Effector CD4-positive, alpha-beta T cell (primary cell): ENCODE data around the gene OR5B2. TPM values are rescaled to one million over a fixed set of nuclear protein-coding genes. Genes with fewer than 3 reads are reported as not detected.
"Not testable (repeated sequence)": the region's sequence is repeated elsewhere in the genome, so short reads cannot be mapped to it uniquely, and the experiment has no call there.

Experiments
- DNase-seq: peaks from one replicate; pipeline ENCODE4 v3.0.0-alpha.2; 2020
- total RNA-seq: gene quantifications from one replicate; lab custom pipeline; 2026; lab: John Stamatoyannopoulos, UW

The OR5B2 gene
- total RNA-seq, result not detected

GRCh38 chr11:58428021-58428420 is at the start of gene OR5B2:
Gene OR5B2, minus strand, starts transcription at chr11:58428121. Its CDS starts 4,860 bp downstream, at chr11:58423261.
- no peak for DNase-seq

- DNase-seq, result no peak
These were observed 44.0 kb upstream of the OR5B2 start for GRCh38 chr11:58471892-58472291.

GRCh38 chr11:58466293-58466692 is 38.4 kb upstream of the OR5B2 start:
- no peak for DNase-seq

GRCh38 chr11:58465690-58466089 is 37.8 kb upstream of the OR5B2 start:
- no peak for DNase-seq

- DNase-seq, result no peak
These were observed 23.7 kb upstream of the OR5B2 start for GRCh38 chr11:58451585-58451984.

- no peak for DNase-seq
These were observed 18.4 kb upstream of the OR5B2 start for GRCh38 chr11:58446294-58446693.

- no peak for DNase-seq
These were observed 16.4 kb upstream of the OR5B2 start for GRCh38 chr11:58444300-58444699.

- no peak for DNase-seq
These were observed 14.2 kb upstream of the OR5B2 start, which contains the start of gene OR5B12 for GRCh38 chr11:58442136-58442535. Gene OR5B12, minus strand, starts transcription at chr11:58442236. Its CDS starts 2,085 bp downstream, at chr11:58440151.

- DNase-seq, result no peak
These were observed 10.6 kb upstream of the OR5B2 start for GRCh38 chr11:58438486-58438885.

GRCh38 chr11:58434217-58434616 is 6.3 kb upstream of the OR5B2 start:
- DNase-seq, result no peak

GRCh38 chr11:58433638-58434203 is 5.8 kb upstream of the OR5B2 start:
- no peak for DNase-seq

GRCh38 chr11:58429273-58429672 is 1.4 kb upstream of the OR5B2 start:
- no peak for DNase-seq

- DNase-seq, result no peak
These were observed 21.1 kb downstream of the OR5B2 start, which contains the start of gene OR5B3 for GRCh38 chr11:58406774-58407173. Gene OR5B3, minus strand, starts transcription at chr11:58406874. Its CDS starts 3,465 bp downstream, at chr11:58403409.

GRCh38 chr11:58399622-58400021 is 28.3 kb downstream of the OR5B2 start:
- DNase-seq, result not testable (repeated sequence)

GRCh38 chr11:58395581-58395980 is 32.3 kb downstream of the OR5B2 start:
- no peak for DNase-seq

GRCh38 chr11:58394195-58394594 is 33.7 kb downstream of the OR5B2 start:
- no peak for DNase-seq

GRCh38 chr11:58392746-58393145 is 35.2 kb downstream of the OR5B2 start:
- no peak for DNase-seq

GRCh38 chr11:58391879-58392278 is 36.0 kb downstream of the OR5B2 start:
- no peak for DNase-seq

- no peak for DNase-seq
These were observed 37.3 kb downstream of the OR5B2 start for GRCh38 chr11:58390551-58391063.
